ENCODE measurements around the gene CLASP1. TPM values are rescaled to one million over a fixed set of nuclear protein-coding genes. Genes with fewer than 3 reads are reported as not detected.

The CLASP1 gene
- polyA plus RNA-seq, 1 donor (not counting 4 experiments of a cell fraction or from before 2014, with no cell fraction given): 16.7 TPM

GRCh38 chr2:121510857-121511256 is 138.4 kb downstream of the CLASP1 start:
- H3K9ac ChIP-seq (ENCODE audit: control insufficient read depth, extremely low read depth, insufficient read depth, low read length): no peak overlapping the region
- FAIRE-seq: no peak
- H2AFZ ChIP-seq (ENCODE audit: control insufficient read depth, low read length): no peak overlapping the region
- H3K27me3 ChIP-seq (ENCODE audit: control insufficient read depth, extremely low read depth, insufficient read depth, low read length): no peaks in the 10 kb centered on the region
- no peaks in the 10 kb centered on the region for H3K9me1 ChIP-seq (ENCODE audit: control insufficient read depth, extremely low read depth, insufficient read depth, low read length)
- dilution Hi-C loops (cut with MboI; ENCODE audit: extremely low pct_ligation_motif_present, low sequenced_read_pairs): no loop called here
- peaks cover 15% of the 10 kb centered on the region for H3K4me1 ChIP-seq (ENCODE audit: control insufficient read depth, extremely low read depth, insufficient read depth, low read length)
- no peak for TF ChIP-seq CTCF (optimal IDR thresholded peaks at IDR 0.05 in 1 of 3, IDR thresholded peaks at IDR 0.05 in 1 of 3, conservative IDR thresholded peaks at IDR 0.05 in 1 of 3; ENCODE audit: extremely low read depth in 1 of 3, insufficient read depth in 2 of 3, low read length in 3 of 3)
- no peak for TF ChIP-seq EZH2 (IDR thresholded peaks at IDR 0.05; ENCODE audit: low read length)
- H3K36me3 ChIP-seq (ENCODE audit: control insufficient read depth in 2 of 2, extremely low read depth in 1 of 2, insufficient read depth in 2 of 2, low read length in 2 of 2): peaks cover 12 to 16% of the 10 kb centered on the region in 2 experiments
- H3K4me3 ChIP-seq (ENCODE audit: control insufficient read depth in 2 of 3, extremely low read depth in 1 of 3, insufficient read depth in 2 of 3, low read depth in 1 of 3, low read length in 3 of 3): no peak overlapping the region
- H4K20me1 ChIP-seq (ENCODE audit: control insufficient read depth, extremely low read depth, insufficient read depth, low read length): no peaks in the 10 kb centered on the region
- peaks cover 50% of the 10 kb centered on the region for H3K79me2 ChIP-seq (ENCODE audit: control insufficient read depth, insufficient read depth, low read length)
- no peak overlapping the region for H3K4me2 ChIP-seq (ENCODE audit: control insufficient read depth, extremely low read depth, insufficient read depth, low read depth, low read length)
- DNase-seq (ENCODE audit: low read depth, low spot score): no peak
- no peak overlapping the region for H3K27ac ChIP-seq (ENCODE audit: control insufficient read depth, insufficient read depth, low read length)
- no peaks in the 10 kb centered on the region for H3K9me3 ChIP-seq (ENCODE audit: control insufficient read depth, low read depth, low read length)

GRCh38 chr2:121506621-121507020 is 142.6 kb downstream of the CLASP1 start:
- Histone ChIP-seq H3K27me3 (ENCODE audit: control insufficient read depth, extremely low read depth, insufficient read depth, low read length) (no peaks in the 10 kb centered on the region), H3K9me1 (ENCODE audit: control insufficient read depth, extremely low read depth, insufficient read depth, low read length) (no peaks in the 10 kb centered on the region), H3K4me1 (ENCODE audit: control insufficient read depth, extremely low read depth, insufficient read depth, low read length) (peaks cover 56% of the 10 kb centered on the region), H3K9me3 (ENCODE audit: control insufficient read depth, low read depth, low read length) (no peaks in the 10 kb centered on the region), H3K36me3 (ENCODE audit: control insufficient read depth in 2 of 2, extremely low read depth in 1 of 2, insufficient read depth in 2 of 2, low read length in 2 of 2) (peaks cover 4 to 5% of the 10 kb centered on the region in 2 experiments), H3K9ac (ENCODE audit: control insufficient read depth, extremely low read depth, insufficient read depth, low read length) (no peak overlapping the region), H3K27ac (ENCODE audit: control insufficient read depth, insufficient read depth, low read length) (peak overlapping the region; percentile 97), H3K79me2 (ENCODE audit: control insufficient read depth, insufficient read depth, low read length) (peaks cover 42% of the 10 kb centered on the region), H2AFZ (ENCODE audit: control insufficient read depth, low read length) (no peak overlapping the region), H3K4me2 (ENCODE audit: control insufficient read depth, extremely low read depth, insufficient read depth, low read depth, low read length) (no peak overlapping the region), H4K20me1 (ENCODE audit: control insufficient read depth, extremely low read depth, insufficient read depth, low read length) (no peaks in the 10 kb centered on the region), H3K4me3 (ENCODE audit: control insufficient read depth in 2 of 3, extremely low read depth in 1 of 3, insufficient read depth in 2 of 3, low read depth in 1 of 3, low read length in 3 of 3) (no peak overlapping the region)
- no peak for FAIRE-seq
- TF ChIP-seq CTCF (optimal IDR thresholded peaks at IDR 0.05 in 1 of 3, IDR thresholded peaks at IDR 0.05 in 1 of 3, conservative IDR thresholded peaks at IDR 0.05 in 1 of 3; ENCODE audit: extremely low read depth in 1 of 3, insufficient read depth in 2 of 3, low read length in 3 of 3) (no peak), EZH2 (IDR thresholded peaks at IDR 0.05; ENCODE audit: low read length) (no peak)
- dilution Hi-C loops (cut with MboI; ENCODE audit: extremely low pct_ligation_motif_present, low sequenced_read_pairs): no loop called here
- DNase-seq (ENCODE audit: low read depth, low spot score): no peak

Data from keratinocyte (primary cell).